Mucosa of descending colon (tissue), 3 donors: ENCODE results near the gene TRIM26. TPM values are rescaled to one million over a fixed set of nuclear protein-coding genes. Genes with fewer than 3 reads are reported as not detected.

Source experiments
- total RNA-seq, 3 donors: library from RNA; stranded (reverse); fragmentation: NEBNext Ultra II Directional in 2 of 3; extraction: Animal tissue kit (Norgen Biotek cat#: 25700) in 2 of 3; gene quantifications; one replicate each; pipeline versions ENCODE4 v1.2.1 to v1.2.4, GENCODE V29; 2021 to 2023
- donor health status: DM: no; HTN: no; CAD: no; lungs with moderate emphysema.
- donor health status: DM: no; HTN: no; CAD: no.
- donor health status: DM: no; HTN: yes; CAD: no.

The TRIM26 gene
- total RNA-seq, 3 donors from 2014 or later = 52.6 to 58.1 (median 53.0) TPM

Other genes with a start within 250 kb of the TRIM26 start
- gene POLR1H, start 152.1 kb downstream of the TRIM26 start, total RNA-seq = 10 to 100 TPM; 22.4 to 31.7 (median 23.0) TPM
- gene PPP1R11, start 146.2 kb downstream of the TRIM26 start, total RNA-seq = 100 to 1,000 TPM in 1 of 3 donors, 10 to 100 TPM in 2; 78.4 to 115 (median 82.4) TPM
- gene RNF39, start 137.6 kb downstream of the TRIM26 start, total RNA-seq = 1 to 10 TPM in 1 of 3 donors, under 1 TPM in 1, not detected in 1; 0.87 to 2.5 TPM
- gene TRIM31, start 100.3 kb downstream of the TRIM26 start, total RNA-seq = 100 to 1,000 TPM; 121 to 202 (median 182) TPM
- 10 to 100 TPM; 19.8 to 37.3 (median 33.4) TPM for gene TRIM40, start 77.3 kb downstream of the TRIM26 start, total RNA-seq
- gene TRIM10, start 52.2 kb downstream of the TRIM26 start, total RNA-seq = 1 to 10 TPM; 3.9 to 7.8 (median 5.3) TPM
- gene TRIM15, start 49.9 kb downstream of the TRIM26 start, total RNA-seq = 10 to 100 TPM; 37.2 to 73.2 (median 51.4) TPM
- 10 to 100 TPM in 2 of 3 donors, 1 to 10 TPM in 1; 9.5 to 16.2 (median 10.4) TPM for gene TRIM39, start 113.5 kb upstream of the TRIM26 start, total RNA-seq
- gene RPP21, start 131.8 kb upstream of the TRIM26 start, total RNA-seq = 10 to 100 TPM; 34.9 to 66.8 (median 35.1) TPM